H1 (cell line): ENCODE data around the gene MYPOP. TPM values are rescaled to one million over a fixed set of nuclear protein-coding genes. Genes with fewer than 3 reads are reported as not detected.

Experiments used
- CTCF ChIA-PET: fragments of 300-600 bp; sonication (Branson Sonifier 250); formaldehyde crosslinking; loops from one replicate; lab custom pipeline; 2021; ENCODE audit not compliant: partially characterized antibody; lab: Charles Lee
- POLR2A ChIA-PET: fragments of 300-600 bp; sonication (Branson Sonifier 250); formaldehyde crosslinking; loops from one replicate; lab custom pipeline; 2021; ENCODE audit warnings: inconsistent platforms; ENCODE audit not compliant: partially characterized antibody; lab: Charles Lee
- DNase-seq, 2 experiments: peaks; one replicate each; pipeline versions ENCODE4 v3.0.0 to v3.0.0-alpha.2; 2010 to 2022; ENCODE audit warnings: low spot score in 2 of 2, low read depth in 1 of 2, mixed read lengths in 1 of 2
- FAIRE-seq: peaks from 2 replicates; lab custom pipeline; 2011; peaks lifted over from hg19 to GRCh38; lab: Jason Lieb, UNC
- H2AFZ ChIP-seq: 2 replicates; pipeline ENCODE4 v1.8.1; 2012; ENCODE audit warnings: low read length, inconsistent platforms
- H2AK5ac ChIP-seq: 2 replicates; pipeline ENCODE4 v1.6.1; 2013; ENCODE audit warnings: low read depth, low read length
- H2BK120ac ChIP-seq: replicated peaks from 2 replicates; pipeline ENCODE3; 2013; ENCODE audit warnings: low read depth, low read length, inconsistent platforms
- H2BK12ac ChIP-seq: 2 replicates; pipeline ENCODE4 v1.6.1; 2013; ENCODE audit warnings: low read depth, low read length
- H2BK15ac ChIP-seq: 2 replicates; pipeline ENCODE4 v1.6.1; 2013; ENCODE audit warnings: low read length
- H2BK20ac ChIP-seq: 2 replicates; pipeline ENCODE4 v1.6.1; 2013; ENCODE audit warnings: low read length
- H2BK5ac ChIP-seq: 2 replicates; pipeline ENCODE4 v1.6.1; 2013; ENCODE audit warnings: low read depth, low read length
- H3K14ac ChIP-seq: 2 replicates; pipeline ENCODE4 v1.6.1; 2013; ENCODE audit warnings: inconsistent platforms; ENCODE audit not compliant: insufficient read length
- H3K18ac ChIP-seq: 2 replicates; pipeline ENCODE4 v1.6.1; 2013; ENCODE audit warnings: low read length; ENCODE audit errors: extremely low read depth
- H3K23ac ChIP-seq: 2 replicates; pipeline ENCODE4 v1.6.1; 2013; ENCODE audit warnings: inconsistent platforms; ENCODE audit not compliant: insufficient read length
- H3K23me2 ChIP-seq: 2 replicates; pipeline ENCODE4 v1.6.1; 2013; ENCODE audit warnings: low read depth, low read length
- H3K27ac ChIP-seq: 2 replicates; pipeline ENCODE4 v1.6.1; 2011; ENCODE audit warnings: low read depth, low read length, inconsistent platforms
- H3K27me3 ChIP-seq, 4 experiments: replicated peaks in 1 of 4; 1 replicate in 1 of 4; 2 replicates in 3 of 4; pipeline versions ENCODE4 v1.6.1 to v1.8.1; 2011 to 2013; ENCODE audit warnings: low read length in 3 of 4, mild to moderate bottlenecking in 3 of 4, inconsistent platforms in 2 of 4, mixed read lengths in 2 of 4, moderate library complexity in 1 of 4; ENCODE audit not compliant: control insufficient read depth in 3 of 4, insufficient read depth in 3 of 4; ENCODE audit errors: extremely low read depth in 1 of 4
- H3K36me3 ChIP-seq, 4 experiments: 2 replicates each; pipeline versions ENCODE4 v1.6.1 to v1.8.1; 2011 to 2013; ENCODE audit warnings: mild to moderate bottlenecking in 4 of 4, low read length in 3 of 4, moderate library complexity in 2 of 4, control low read depth in 1 of 4, inconsistent platforms in 1 of 4; ENCODE audit not compliant: insufficient read depth in 4 of 4, control insufficient read depth in 2 of 4
- H3K4ac ChIP-seq: replicated peaks from 2 replicates; pipeline ENCODE3; 2013; ENCODE audit warnings: low read length, low read depth, mixed read lengths, inconsistent platforms; ENCODE audit not compliant: insufficient read length
- H3K4me1 ChIP-seq, 4 experiments: replicated peaks in 1 of 4; 1 replicate in 1 of 4; 2 replicates in 3 of 4; pipeline versions ENCODE4 v1.6.1 to v1.8.1; 2011 to 2013; ENCODE audit warnings: low read length in 3 of 4, inconsistent platforms in 2 of 4, mixed read lengths in 1 of 4; ENCODE audit not compliant: insufficient read depth in 4 of 4, control insufficient read depth in 3 of 4
- H3K4me2 ChIP-seq, 2 experiments: 2 replicates each; pipeline versions ENCODE4 v1.6.1 to v1.8.1; 2011 to 2013; ENCODE audit warnings: low read depth in 2 of 2, low read length in 2 of 2, control low read depth in 1 of 2, inconsistent platforms in 1 of 2, mild to moderate bottlenecking in 1 of 2; ENCODE audit not compliant: insufficient read depth in 1 of 2
- H3K4me3 ChIP-seq, 4 experiments: fragments of 200-600, 300-600 bp in 1 of 4; sonication (generic), shearing (Covaris generic), sonication (Bioruptor Twin) in 1 of 4; 2 replicates each; pipeline versions ENCODE4 v1.5.1 to v1.8.1; 2011 to 2016; ENCODE audit warnings: low read length in 4 of 4, low read depth in 3 of 4, control low read depth in 2 of 4, inconsistent platforms in 2 of 4, mild to moderate bottlenecking in 2 of 4, mixed read lengths in 1 of 4, moderate library complexity in 1 of 4; ENCODE audit not compliant: insufficient read depth in 2 of 4; ENCODE audit errors: extremely low read depth in 1 of 4
- H3K56ac ChIP-seq: replicated peaks from 2 replicates; pipeline ENCODE3; 2013; ENCODE audit warnings: low read depth, mild to moderate bottlenecking, mixed read lengths, low read length, inconsistent platforms; ENCODE audit not compliant: insufficient read length
- H3K79me1 ChIP-seq: 2 replicates; pipeline ENCODE4 v1.6.1; 2013; ENCODE audit warnings: low read depth, low read length, control low read depth
- H3K79me2 ChIP-seq, 2 experiments: 2 replicates each; pipeline versions ENCODE4 v1.6.1 to v1.8.1; 2012 to 2013; ENCODE audit warnings: low read length in 2 of 2, mild to moderate bottlenecking in 2 of 2, inconsistent platforms in 1 of 2; ENCODE audit not compliant: insufficient read depth in 2 of 2, control insufficient read depth in 1 of 2
- H3K9ac ChIP-seq, 4 experiments: replicated peaks in 1 of 4; 1 replicate in 1 of 4; 2 replicates in 3 of 4; pipeline versions ENCODE4 v1.6.1 to v1.8.1; 2011 to 2013; ENCODE audit warnings: low read depth in 3 of 4, low read length in 3 of 4, control low read depth in 2 of 4, mild to moderate bottlenecking in 2 of 4, moderate library complexity in 2 of 4, inconsistent platforms in 1 of 4; ENCODE audit errors: extremely low read depth in 1 of 4
- H3K9me3 ChIP-seq, 2 experiments: 2 replicates each; pipeline versions ENCODE4 v1.6.1 to v1.8.1; 2012 to 2013; ENCODE audit warnings: mild to moderate bottlenecking in 2 of 2, moderate library complexity in 2 of 2, control low read depth in 1 of 2, inconsistent platforms in 1 of 2, low read depth in 1 of 2, low read length in 1 of 2, mixed read lengths in 1 of 2; ENCODE audit not compliant: insufficient read depth in 2 of 2
- H4K20me1 ChIP-seq, 2 experiments: replicated peaks in 1 of 2; 2 replicates each; pipeline versions ENCODE3 to v1.8.1; 2011 to 2013; ENCODE audit warnings: inconsistent platforms in 2 of 2, low read length in 2 of 2, mild to moderate bottlenecking in 1 of 2; ENCODE audit not compliant: insufficient read depth in 2 of 2, control insufficient read depth in 1 of 2
- H4K5ac ChIP-seq: 2 replicates; pipeline ENCODE4 v1.6.1; 2013; ENCODE audit warnings: low read length, low read depth, mixed read lengths, inconsistent platforms; ENCODE audit not compliant: insufficient read length
- H4K8ac ChIP-seq: 2 replicates; pipeline ENCODE4 v1.8.0; 2013; ENCODE audit warnings: mild to moderate bottlenecking, moderate library complexity, low read length, inconsistent platforms; ENCODE audit not compliant: insufficient read depth; ENCODE audit errors: extremely low read depth
- H4K91ac ChIP-seq: replicated peaks from 2 replicates; pipeline ENCODE3; 2013; ENCODE audit warnings: low read length, mixed read lengths, inconsistent platforms; ENCODE audit not compliant: insufficient read length
- ATF2 ChIP-seq: IDR thresholded peaks from 2 replicates; pipeline ENCODE4 v1.6.1; 2012; ENCODE audit warnings: low read length, inconsistent platforms
- CBX5 ChIP-seq: fragments of 300-800, 300-1000 bp; sonication (generic); IDR thresholded peaks from 2 replicates; pipeline ENCODE4 v1.7.1; 2016; ENCODE audit warnings: antibody characterized with exemption, low read length, low read depth
- MAFK ChIP-seq: IDR thresholded peaks from 2 replicates; pipeline ENCODE4 v1.6.1; 2012; ENCODE audit warnings: low read depth, mild to moderate bottlenecking, improper control_type of control experiment, low read length
- PHF8 ChIP-seq: fragments of 200-600 bp; sonication (generic); conservative IDR thresholded peaks from 2 replicates; pipeline ENCODE4 v1.7.1; 2012; ENCODE audit warnings: low read depth, mild to moderate bottlenecking, inconsistent platforms, low read length, moderate library complexity
- RBBP5 ChIP-seq: IDR thresholded peaks from 2 replicates; pipeline ENCODE4 v1.7.1; 2012; ENCODE audit warnings: low read depth, mild to moderate bottlenecking, inconsistent platforms, low read length, moderate library complexity, borderline replicate concordance
- RNF2 ChIP-seq: fragments of 200-900, 300-1000 bp; sonication (generic); IDR thresholded peaks from 2 replicates; pipeline ENCODE4 v1.7.1; 2016; ENCODE audit warnings: borderline replicate concordance, low read depth, mild to moderate bottlenecking, antibody characterized with exemption, low read length; ENCODE audit not compliant: poor library complexity, severe bottlenecking; ENCODE audit errors: missing control alignments
- SP4 ChIP-seq: IDR thresholded peaks from 2 replicates; pipeline ENCODE4 v1.6.1; 2012; ENCODE audit warnings: low read length, inconsistent platforms
- TBP ChIP-seq: IDR thresholded peaks from 2 replicates; pipeline ENCODE4 v1.6.1; 2011; ENCODE audit warnings: low read depth, low read length, improper control_type of control experiment
- USF2 ChIP-seq: IDR thresholded peaks from 2 replicates; pipeline ENCODE4 v1.6.1; 2011; ENCODE audit warnings: low read length, improper control_type of control experiment
- WGBS, 2 experiments: shearing (Covaris generic) in 1 of 2; methylation state at CpG; one replicate each; pipeline versions ENCODE4 v1.1.6 to v1.1.7; 2013 to 2015; ENCODE audit warnings: low lambda C conversion rate in 2 of 2, mixed read lengths in 2 of 2, inconsistent platforms in 1 of 2, low coverage in 1 of 2, missing lambda C conversion rate in 1 of 2; ENCODE audit not compliant: insufficient replicate concordance in 2 of 2, insufficient coverage in 1 of 2, insufficient read length in 1 of 2; ENCODE audit errors: extremely low coverage in 1 of 2, missing lambda C conversion rate in 1 of 2; 5-methylcytosine and 5-hydroxymethylcytosine counted together
- polyA plus RNA-seq, 7 experiments: library from polyadenylated mRNA; depleted of rRNA in 3 of 7; stranded (reverse) in 5 of 7; unstranded in 2 of 7; fragments of >200 nt in 5 of 7; fragments of 200-250 nt in 2 of 7; gene quantifications; 1 replicate in 5 of 7; 2 replicates in 1 of 7; 4 replicates in 1 of 7; pipeline versions ENCODE4 v1.2.1 to v1.2.3, GENCODE V29; 2011 to 2013; ENCODE audit warnings: missing spikeins in 2 of 7, mixed read lengths in 2 of 7
- total RNA-seq: library from RNA; stranded (reverse); fragmentation: NEBNext Ultra II Directional; extraction: Animal tissue kit (Norgen Biotek cat#: 25700); gene quantifications from 2 replicates; pipeline ENCODE4 v1.2.1, GENCODE V29; 2021

MYPOP gene
- total and polyA plus RNA-seq, 2 of the 8 experiments (the other 6 are each of a cell fraction or from before 2014, with no cell fraction given): 3.2 to 11.1 TPM

DNA sequence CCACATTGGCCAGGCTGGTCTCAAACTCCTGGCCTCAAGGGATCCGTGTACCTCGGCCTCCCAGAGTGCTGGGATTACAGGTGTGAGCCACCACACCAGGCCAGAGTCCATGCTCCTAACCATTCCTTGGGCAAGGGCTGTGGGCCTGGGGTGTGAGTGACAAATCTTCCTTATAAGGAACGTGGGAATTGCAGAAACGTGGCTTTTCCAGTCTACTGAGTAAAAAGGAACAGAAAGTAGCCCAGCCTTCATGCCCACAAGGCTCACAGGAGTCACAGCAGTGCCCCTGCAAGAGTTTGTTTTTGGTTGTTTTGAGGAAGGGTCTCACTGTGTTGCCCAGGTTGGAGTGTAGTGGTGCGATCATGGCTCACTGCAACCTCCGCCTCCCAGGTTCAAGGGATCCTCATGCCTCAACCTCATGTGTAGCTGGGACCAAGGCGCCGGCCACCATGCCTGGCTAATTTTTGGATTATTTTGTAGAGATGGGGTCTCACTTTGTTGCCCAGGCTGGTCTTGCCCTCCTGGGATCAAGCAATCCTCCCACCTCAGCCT is 5.1 kb downstream of the MYPOP start:
- H4K91ac ChIP-seq: no peak overlapping the region
- H3K79me2 ChIP-seq: no peaks in the 10 kb centered on the region
- no peaks in the 10 kb centered on the region for H3K9me3 ChIP-seq
- H3K14ac ChIP-seq: no peak overlapping the region
- no peak overlapping the region for H3K9ac ChIP-seq
- no peak overlapping the region for H2BK20ac ChIP-seq
- peaks cover 3% of the 10 kb centered on the region; the same call in 1 of the 2 replicates for H3K79me1 ChIP-seq
- no peak overlapping the region for H4K5ac ChIP-seq
- peaks cover 0 to 8% (median 2%) of the 10 kb centered on the region in 4 experiments; a peak in 4 of 8 replicates for H3K36me3 ChIP-seq
- POLR2A ChIA-PET: interaction anchor here (0.7 kb wide), 1 partner anchor 12 kb away, joined by 3 read pairs; no protein-coding TSS in a partner anchor
- WGBS, 2 experiments: 92% methylated on average over 8 of the region's 8 CpGs; no CpG with 5 or more reads in 1 of the 2 experiments
- no peak overlapping the region for H4K8ac ChIP-seq
- no peak for DNase-seq
- no peak overlapping the region for H3K56ac ChIP-seq
- no peak overlapping the region for H3K23ac ChIP-seq
- no peak for FAIRE-seq
- no peak overlapping the region for H2BK120ac ChIP-seq
- no peak overlapping the region for H3K4me3 ChIP-seq
- no peak overlapping the region for H3K4me2 ChIP-seq
- peaks cover 0 to 2% (median under 1%) of the 10 kb centered on the region in 4 experiments; a peak in 1 of 7 replicates for H3K4me1 ChIP-seq
- H3K23me2 ChIP-seq: peaks cover 14% of the 10 kb centered on the region; the same call in 1 of the 2 replicates
- H4K20me1 ChIP-seq: peaks cover 2 to 10% of the 10 kb centered on the region in 2 experiments
- no peak overlapping the region for H3K27ac ChIP-seq
- no peak overlapping the region for H2BK5ac ChIP-seq
- TF ChIP-seq RBBP5: no peak
- TF ChIP-seq PHF8: no peak
- TF ChIP-seq ATF2: no peak
- no peak for TF ChIP-seq USF2
- TF ChIP-seq RNF2: no peak
- TF ChIP-seq MAFK: no peak
- TF ChIP-seq SP4: no peak
- no peak for TF ChIP-seq CBX5
- TF ChIP-seq TBP: no peak
- CTCF ChIA-PET: interaction anchor here (0.6 kb wide), 1 partner anchor 1862 kb away, joined by 3 read pairs; no protein-coding TSS in a partner anchor
- H3K27me3 ChIP-seq: peaks cover 0 to 16% (median 11%) of the 10 kb centered on the region in 4 experiments; a peak in 6 of 7 replicates
- no peak overlapping the region for H3K4ac ChIP-seq
- H2AK5ac ChIP-seq: no peak overlapping the region
- no peak overlapping the region for H2BK12ac ChIP-seq
- H3K18ac ChIP-seq: no peak overlapping the region
- H2AFZ ChIP-seq: no peak overlapping the region
- no peak overlapping the region for H2BK15ac ChIP-seq
